HG02943 (cell line): ENCODE data around the gene KRT39.
"Not testable (repeated sequence)": the region's sequence is repeated elsewhere in the genome, so short reads cannot be mapped to it uniquely, and the experiment has no call there.

Source experiments
- ATAC-seq: cut with Tn5 transposase; IDR thresholded peaks from one replicate; pipeline ENCODE4 v1.9.1; 2021; ENCODE audit warnings: mild to moderate bottlenecking, low read depth, moderate library complexity; ENCODE audit not compliant: unreplicated experiment

KRT39 gene

DNA sequence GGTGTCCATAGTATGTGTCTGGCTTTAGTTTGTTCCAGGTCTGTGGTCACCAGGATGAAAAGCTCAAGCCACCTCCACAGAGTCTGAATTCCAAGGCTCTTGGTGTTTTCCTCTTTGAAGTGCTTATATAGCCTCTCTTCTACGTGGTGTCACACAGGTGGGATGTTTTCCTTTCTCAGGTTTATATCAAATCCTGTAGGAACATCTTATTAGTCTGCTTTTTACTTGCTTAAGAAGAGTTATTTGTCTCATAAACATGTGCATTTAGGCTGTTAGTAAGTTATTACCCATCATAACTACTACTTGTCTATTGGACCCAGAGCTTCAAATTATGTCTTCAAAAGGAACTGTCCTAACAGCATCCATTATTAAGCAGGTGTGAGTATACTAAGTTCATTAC is at the start of gene KRT39:
KRT39 (minus strand) TSS at position 101 of the 400 bp plus-strand sequence; CDS start at position 9, 92 bp downstream.
- no peak for ATAC-seq

DNA sequence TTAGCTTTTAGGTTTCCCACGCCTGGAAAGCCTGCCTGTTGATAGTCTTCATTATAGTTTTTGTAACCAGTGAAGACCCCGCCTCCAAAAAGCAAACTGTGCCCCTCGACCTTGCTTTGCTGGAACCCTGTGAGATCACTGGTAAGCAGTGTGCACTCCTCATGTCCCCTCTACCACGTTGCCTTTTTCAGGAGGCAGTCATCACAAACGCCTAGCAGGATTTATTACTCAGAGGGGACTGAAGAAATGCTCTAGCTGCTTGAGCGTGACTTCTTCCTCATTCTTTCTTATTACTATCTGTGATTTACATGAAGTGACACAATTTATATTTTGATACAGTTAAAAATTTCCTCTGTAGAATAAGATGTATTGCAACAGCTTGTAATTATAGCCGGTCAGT is 48.7 kb upstream of the KRT39 start:
- no peak for ATAC-seq

- no peak for ATAC-seq
These were observed 46.9 kb upstream of the KRT39 start for GRCh38 chr17:41013606-41014005.

GRCh38 chr17:41013181-41013580 is 46.4 kb upstream of the KRT39 start:
- ATAC-seq: no peak

- ATAC-seq: no peak
These were observed 45.8 kb upstream of the KRT39 start for GRCh38 chr17:41012326-41013120.

DNA sequence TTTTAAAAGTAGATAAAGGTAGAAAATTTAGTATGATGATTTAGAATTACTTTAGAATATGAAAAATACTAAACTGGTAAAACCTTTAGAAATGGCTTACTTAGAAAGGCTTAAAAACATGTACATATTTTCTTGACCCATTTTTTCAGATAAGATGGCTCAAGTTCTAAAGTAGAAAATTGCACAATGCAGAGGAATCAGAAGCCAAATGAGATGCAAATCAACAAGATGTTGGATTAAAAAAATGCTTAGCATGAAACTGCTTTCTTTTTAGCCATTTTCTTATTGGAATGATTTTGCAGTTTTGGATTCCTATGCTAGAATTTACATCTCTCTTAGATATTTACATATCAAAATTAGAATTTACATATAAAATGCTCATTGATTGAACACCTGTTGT is 43.7 kb upstream of the KRT39 start:
- no peak for ATAC-seq

- no peak for ATAC-seq
These were observed 43.2 kb upstream of the KRT39 start for GRCh38 chr17:41009936-41010335.

DNA sequence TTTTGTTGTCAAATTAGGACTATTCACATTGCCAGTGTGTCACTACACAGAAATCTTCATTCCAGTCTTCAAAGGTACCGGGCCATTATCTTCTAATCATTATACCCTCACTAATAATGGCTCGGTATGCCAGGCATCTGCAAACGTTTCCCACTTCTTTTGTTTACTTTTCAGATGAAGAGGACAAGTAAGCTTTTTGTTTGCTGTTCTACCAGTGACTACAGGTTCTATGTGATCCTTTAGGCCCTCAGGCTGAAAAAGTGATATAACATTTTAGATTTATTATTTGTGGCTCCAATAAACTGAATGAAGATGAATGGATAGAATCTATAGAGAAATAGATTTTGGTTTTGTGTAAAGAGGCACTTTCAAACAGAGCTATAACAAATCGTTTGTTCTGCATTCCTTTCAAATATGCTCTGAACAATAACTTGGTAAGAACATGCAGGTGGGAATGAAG is 42.6 kb upstream of the KRT39 start:
- no peak for ATAC-seq

DNA sequence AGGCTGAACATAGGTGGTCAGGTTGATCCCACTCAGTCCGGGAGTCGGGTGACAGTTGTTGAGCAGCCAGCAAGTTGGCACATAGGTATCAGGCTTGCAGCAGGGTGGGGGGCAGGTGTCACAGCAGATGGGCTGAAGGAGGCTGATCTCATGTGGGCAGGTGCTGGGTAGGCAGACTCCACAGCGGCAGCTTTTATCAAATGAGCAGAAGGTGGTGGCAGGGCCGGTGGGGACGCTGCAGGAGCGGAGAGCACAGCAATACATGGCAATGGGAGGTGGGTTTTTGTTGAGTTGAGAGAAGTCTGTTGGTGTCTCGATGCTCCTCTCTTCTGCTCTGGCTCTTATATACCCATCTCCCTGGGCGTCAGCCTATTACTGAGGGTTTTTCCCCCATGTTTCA is 42.1 kb upstream of the KRT39 start, which contains the start of gene KRTAP3-1:
KRTAP3-1 (minus strand) TSS at position 318 of the 400 bp plus-strand sequence; CDS start at position 264, 54 bp downstream.
- ATAC-seq: no peak

DNA sequence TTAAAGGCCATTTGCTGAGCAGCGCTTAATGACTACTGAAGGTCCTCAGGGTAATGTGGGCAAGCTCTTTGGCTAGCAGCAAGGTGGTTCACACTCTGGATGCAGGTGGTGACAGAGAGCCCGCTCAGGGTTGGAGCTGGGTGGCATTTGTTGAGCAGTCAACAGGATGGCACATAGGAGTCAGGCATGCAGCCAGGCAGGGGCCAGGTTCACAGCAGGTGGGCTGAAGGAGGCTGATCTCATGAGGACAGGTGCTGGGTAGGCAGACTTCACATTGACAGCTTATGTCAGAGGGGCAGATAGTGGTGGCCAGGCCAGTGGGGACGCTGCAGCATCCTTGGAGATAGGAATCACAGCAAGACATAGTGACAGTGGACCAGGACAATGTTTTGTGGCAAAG is 37.6 kb upstream of the KRT39 start:
- no peak for ATAC-seq

- ATAC-seq: no peak
These were observed 37.2 kb upstream of the KRT39 start for GRCh38 chr17:41003926-41004325.

GRCh38 chr17:41002814-41003213 is 36.1 kb upstream of the KRT39 start:
- ATAC-seq: no peak

GRCh38 chr17:41001795-41002194 is 35.0 kb upstream of the KRT39 start:
- no peak for ATAC-seq

DNA sequence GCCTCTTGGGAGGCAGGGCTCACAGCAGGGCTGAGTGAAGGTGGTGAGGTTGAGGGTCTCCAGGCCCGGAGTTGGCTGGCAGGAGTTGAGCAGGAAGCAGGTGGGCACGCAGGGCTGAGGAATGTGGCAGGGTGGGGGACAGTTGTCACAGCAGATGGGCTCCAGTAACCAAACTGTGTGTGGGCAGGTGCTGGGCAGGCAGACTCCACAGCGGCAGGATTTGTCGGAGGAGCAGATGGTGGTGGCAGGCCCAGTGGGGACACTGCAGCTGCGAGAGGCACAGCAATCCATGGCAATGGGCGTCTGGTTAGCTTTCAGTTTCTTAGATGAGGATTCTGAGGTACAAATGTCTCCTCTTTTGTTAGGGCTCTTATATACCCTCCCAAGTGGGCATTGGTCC is 32.8 kb upstream of the KRT39 start, which contains the start of gene KRTAP3-2:
KRTAP3-2 (minus strand) TSS at position 344 of the 400 bp plus-strand sequence; CDS start at position 291, 53 bp downstream.
- ATAC-seq: not testable (repeated sequence)

DNA sequence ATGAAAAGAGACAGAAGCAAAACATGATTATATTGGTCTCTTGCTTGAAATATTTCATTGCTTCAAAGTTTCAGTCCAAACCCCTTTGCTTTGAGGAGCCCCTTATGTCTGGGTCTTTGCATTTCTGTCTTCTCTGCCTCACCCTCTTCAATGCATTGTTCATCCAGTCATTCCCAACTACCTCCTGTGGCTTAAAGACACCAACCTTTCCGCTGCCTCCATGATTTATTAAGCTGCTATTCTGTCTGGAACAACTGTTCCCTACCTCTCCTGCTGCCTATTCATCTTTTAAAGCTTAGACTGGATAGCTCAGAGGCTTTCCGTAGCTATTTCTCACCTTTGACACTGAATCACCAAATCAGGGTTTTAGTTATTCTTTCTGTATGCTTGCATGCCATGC is 30.6 kb upstream of the KRT39 start:
- ATAC-seq: no peak

GRCh38 chr17:40996829-40997228 is 30.1 kb upstream of the KRT39 start:
- ATAC-seq: no peak

- ATAC-seq: no peak
These were observed 28.4 kb upstream of the KRT39 start for GRCh38 chr17:40995116-40995515.

GRCh38 chr17:40993839-40994238 is 27.1 kb upstream of the KRT39 start, which contains the start of gene KRTAP3-3:
KRTAP3-3 (minus strand) TSS chr17:40994164; CDS start chr17:40994097, 67 bp downstream.
- ATAC-seq: no peak

- no peak for ATAC-seq
These were observed 26.3 kb upstream of the KRT39 start for GRCh38 chr17:40993084-40993483.

DNA sequence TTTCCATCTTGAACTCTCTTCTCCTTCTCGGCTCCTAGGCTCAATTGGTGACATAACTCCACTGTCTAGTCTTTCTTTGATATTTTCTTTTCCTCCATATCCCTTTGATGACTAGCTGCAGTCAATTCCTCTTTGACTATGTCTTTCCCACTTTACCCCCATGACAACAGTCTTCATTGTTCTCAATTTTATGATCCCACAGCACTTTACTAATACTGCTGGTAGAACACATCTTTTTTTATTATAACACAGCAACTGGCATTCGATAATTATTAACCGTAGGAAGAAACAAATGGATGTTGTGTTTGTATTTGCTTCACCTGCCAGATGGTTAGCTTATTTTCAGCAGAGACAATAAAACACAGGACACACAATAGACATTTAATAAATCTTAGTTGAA is 25.9 kb upstream of the KRT39 start:
- ATAC-seq: no peak

- no peak for ATAC-seq
These were observed 20.2 kb upstream of the KRT39 start for GRCh38 chr17:40986920-40987319.

DNA sequence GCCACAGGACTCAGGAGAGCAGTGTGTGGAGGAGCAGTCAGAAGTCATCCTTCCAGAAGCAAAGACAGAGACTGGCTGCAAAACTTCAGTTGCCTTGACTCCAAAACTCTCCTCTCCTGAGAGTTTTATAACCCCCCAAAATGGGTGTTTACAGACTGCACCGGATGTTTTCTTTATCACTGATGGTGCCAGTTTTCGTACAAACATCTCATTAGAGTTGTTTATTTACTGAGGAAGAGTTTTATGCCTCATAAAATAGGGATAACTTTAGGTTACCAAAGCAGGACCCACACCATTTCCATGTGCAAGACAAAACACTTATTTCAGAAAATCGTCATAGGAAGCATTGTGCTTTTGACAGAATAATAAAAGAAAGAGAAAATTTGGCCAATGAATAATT is 17.5 kb upstream of the KRT39 start, which contains the start of gene KRT40:
KRT40 (minus strand) TSS at position 101 of the 400 bp plus-strand sequence; CDS start at position 48, 53 bp downstream.
- no peak for ATAC-seq
